Measurements from ENCODE around the gene RUSC2.

DNA sequence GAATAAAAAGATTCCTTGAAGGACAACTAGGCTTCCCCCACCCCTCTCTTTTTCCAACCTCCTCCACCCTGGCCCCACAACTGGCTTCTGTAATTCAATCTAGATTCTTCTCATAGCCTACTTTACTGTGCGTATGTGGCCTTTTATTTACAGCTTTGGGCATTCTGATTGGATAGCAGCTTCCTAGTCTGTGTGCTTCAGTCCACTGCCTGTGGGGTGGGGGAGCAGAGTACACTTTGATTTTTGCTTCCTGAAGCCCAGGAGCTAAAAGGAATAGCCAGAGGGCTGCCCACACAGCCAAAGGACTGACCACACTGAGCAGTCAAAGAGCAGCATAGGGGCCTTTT lies 30.4 kb downstream of the RUSC2 start:
- no peak for TF ChIP-seq CTCF (IDR thresholded peaks at IDR 0.05 in 4 of 5, conservative IDR thresholded peaks at IDR 0.05 in 1 of 5)
- peak in 1 of 2 donors; percentile 32 for TF ChIP-seq POLR2A (IDR thresholded peaks at IDR 0.05)
